Diencephalon (tissue), 1 donor: Measurements from ENCODE around the gene POTEB2. TPM values are rescaled to one million over a fixed set of nuclear protein-coding genes. Genes with fewer than 3 reads are reported as not detected.

Source experiments
- small RNA-seq: library from RNA; depleted of rRNA; stranded (forward); fragments of <200 nt; gene quantifications from one replicate; pipeline ENCODE3, GENCODE V24; 2014
- total RNA-seq: library from RNA; depleted of rRNA; stranded (reverse); fragments of >200 nt; gene quantifications from one replicate; pipeline ENCODE4 v1.2.3, GENCODE V29; 2014

POTEB2 gene
- not detected for total RNA-seq

GRCh38 chr15:20866214-20866613 is at the start of gene POTEB2:
TSS of gene POTEB2 (minus strand) at chr15:20866314. CDS start at chr15:20866281, 33 bp downstream.

Small RNA genes within 50 kb of the gene (small RNA-seq; reads per million reads assigned to genes)
- not detected for gene AC012414.2
- not detected for gene MIR3118-2
- gene RNU6-749P: not detected
- gene ZNF519P2: not detected
